ENCODE measurements around the gene SLC37A4.
"Not testable (repeated sequence)": the region's sequence is repeated elsewhere in the genome, so short reads cannot be mapped to it uniquely, and the experiment has no call there.

The SLC37A4 gene

DNA sequence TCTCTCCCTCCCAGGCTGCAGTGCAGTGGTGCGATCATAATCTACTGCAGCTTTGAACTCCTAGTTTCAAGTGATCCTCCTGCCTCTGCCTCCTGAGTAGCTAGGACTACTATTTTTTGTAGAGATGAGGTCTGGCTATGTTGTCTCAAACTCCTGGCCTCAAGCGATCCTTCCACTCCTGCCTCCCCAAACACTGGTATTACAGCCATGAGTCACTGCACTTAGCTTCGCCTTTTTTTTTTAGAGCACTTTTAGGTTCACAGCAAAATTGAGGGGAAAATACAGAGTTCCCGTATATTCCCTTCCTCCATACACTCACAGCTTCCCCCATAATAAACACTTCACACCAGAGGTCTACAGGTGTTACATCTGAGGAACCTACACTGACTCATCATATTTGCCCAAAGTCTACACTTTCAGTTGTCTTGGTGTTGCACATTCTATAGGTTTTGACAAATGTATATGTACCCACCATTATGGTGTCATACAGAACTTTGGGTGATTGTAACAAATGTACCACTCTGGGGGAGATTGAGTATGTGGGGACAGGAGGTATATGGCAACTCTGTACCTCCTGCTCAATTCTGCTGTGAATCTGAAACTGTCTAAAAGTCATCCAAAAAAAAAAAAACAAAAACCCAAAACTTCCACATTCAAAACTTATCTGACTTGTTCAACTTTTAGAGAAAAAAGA, 11.3 kb upstream of the SLC37A4 start:
- DNase-seq: no peak

DNA sequence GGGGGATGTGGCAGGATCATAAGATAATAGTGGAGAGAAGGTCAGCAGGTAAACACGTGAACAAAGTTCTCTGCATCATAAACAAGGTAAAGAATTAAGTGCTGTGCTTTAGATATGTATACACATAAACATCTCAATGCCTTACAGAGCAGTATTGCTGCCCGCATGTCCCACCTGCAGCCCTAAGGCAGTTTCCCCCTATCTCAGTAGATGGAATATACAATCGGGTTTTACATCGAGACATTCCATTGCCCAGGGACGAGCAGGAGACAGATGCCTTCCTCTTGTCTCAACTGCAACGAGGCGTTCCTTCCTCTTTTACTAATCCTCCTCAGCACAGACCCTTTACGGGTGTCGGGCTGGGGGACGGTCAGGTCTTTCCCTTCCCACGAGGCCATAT, 8.8 kb upstream of the SLC37A4 start:
- not testable (repeated sequence) for DNase-seq

- no peak for DNase-seq
Observed at GRCh38 chr11:119038884-119039283, 8.2 kb upstream of the SLC37A4 start.

DNA sequence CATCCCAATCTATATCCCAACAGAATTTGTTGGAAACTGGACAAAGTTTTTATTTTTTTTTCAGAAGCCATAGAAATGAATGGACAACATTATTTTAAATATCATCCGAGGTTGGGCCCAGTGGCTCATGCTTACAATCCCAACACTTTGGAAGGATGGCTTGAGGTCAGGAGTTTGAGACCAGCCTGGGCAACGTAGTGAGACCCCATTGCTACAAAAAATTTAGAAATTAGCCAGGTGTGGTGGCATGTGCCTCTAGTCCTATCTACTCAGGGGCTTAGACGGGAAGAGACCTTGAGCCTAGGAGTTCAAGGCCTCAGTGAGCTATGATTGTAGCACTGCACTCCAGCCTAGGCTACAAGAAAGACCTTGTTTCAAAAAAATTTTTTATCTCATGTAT, 4.1 kb upstream of the SLC37A4 start:
- no peak for DNase-seq

DNA sequence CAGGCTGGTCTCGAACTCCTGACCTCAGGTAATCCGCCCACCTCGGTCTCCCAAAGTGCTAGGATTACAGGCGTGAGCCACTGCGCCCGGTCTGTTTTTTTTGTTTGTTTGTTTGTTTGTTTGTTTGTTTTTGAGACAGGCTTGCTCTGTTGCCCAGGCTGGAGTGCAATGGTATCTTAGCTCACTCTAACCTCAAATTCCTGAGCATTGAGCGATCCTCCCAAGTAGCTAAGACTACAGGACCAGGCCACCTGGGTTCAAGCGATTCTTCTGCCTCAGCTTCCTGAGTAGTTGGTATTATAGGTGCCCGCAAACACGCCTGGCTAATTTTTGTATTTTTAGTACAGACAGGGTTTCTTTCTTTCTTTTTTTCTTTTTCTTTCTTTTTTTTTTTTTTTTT, 2.7 kb upstream of the SLC37A4 start:
- DNase-seq: not testable (repeated sequence)

DNA sequence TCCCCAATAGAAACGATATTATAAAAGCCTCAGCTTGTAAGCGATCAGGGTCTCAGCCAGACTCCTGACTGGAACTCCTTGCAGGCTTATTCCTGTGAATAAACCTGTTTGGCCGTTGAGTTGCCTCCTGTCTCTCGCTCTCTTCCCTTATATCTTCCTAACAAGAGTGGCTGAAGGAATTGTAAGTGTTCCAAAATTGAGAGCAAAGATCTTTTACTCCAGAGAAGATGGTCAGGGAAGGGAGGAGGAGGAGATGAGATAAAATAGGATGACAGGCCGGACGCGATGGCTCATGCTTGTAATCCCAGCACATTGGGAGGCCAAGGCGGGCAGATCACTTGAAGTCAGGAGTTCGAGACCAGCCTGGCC, 1.2 kb upstream of the SLC37A4 start:
- DNase-seq: no peak

DNA sequence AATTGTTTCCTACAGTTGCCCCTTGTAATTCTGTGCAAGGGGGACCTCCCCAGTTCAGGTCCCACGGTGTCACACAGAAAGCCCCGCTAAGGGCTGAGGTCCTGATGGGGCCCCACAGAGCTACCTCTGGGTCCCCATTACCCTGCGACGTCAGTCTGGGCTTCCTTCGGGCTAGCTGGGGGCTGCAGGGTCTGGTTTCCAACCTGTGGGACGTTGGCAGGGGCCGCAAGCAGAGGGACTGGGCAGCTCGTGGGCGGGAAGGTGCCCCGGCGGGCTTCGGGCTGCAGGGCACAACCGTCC, 698 bp downstream of the SLC37A4 start:
- no peak for DNase-seq

GRCh38 chr11:119029340-119030028, 1.2 kb downstream of the SLC37A4 start:
- DNase-seq: no peak

- DNase-seq: no peak
Observed at GRCh38 chr11:119029069-119029339, 1.7 kb downstream of the SLC37A4 start.

GRCh38 chr11:119028346-119029068, 2.2 kb downstream of the SLC37A4 start:
- DNase-seq: no peak

GRCh38 chr11:119027561-119028345, 2.9 kb downstream of the SLC37A4 start:
- DNase-seq: no peak

DNA sequence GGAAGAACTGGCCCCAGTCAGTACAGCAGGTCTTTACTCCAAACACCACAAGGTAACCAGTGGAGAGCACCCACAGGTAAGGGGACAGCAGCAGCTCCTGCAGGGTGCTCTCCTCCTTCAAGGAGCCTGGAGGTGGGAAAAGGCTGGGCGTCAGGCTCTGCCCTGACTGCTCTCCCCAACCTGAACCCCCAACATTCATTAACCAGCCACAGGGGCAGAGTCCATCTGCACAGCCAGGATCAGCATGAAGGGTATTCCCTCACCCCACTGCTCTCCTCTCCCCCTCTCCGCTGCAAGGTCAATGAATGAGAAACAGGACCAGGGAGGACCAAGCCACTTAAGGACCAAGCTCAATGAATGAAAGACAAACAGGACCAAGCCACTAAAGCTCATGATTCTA, 3.7 kb downstream of the SLC37A4 start:
- no peak for DNase-seq

- DNase-seq: no peak
Observed at GRCh38 chr11:119025978-119026766, 4.5 kb downstream of the SLC37A4 start.

DNA sequence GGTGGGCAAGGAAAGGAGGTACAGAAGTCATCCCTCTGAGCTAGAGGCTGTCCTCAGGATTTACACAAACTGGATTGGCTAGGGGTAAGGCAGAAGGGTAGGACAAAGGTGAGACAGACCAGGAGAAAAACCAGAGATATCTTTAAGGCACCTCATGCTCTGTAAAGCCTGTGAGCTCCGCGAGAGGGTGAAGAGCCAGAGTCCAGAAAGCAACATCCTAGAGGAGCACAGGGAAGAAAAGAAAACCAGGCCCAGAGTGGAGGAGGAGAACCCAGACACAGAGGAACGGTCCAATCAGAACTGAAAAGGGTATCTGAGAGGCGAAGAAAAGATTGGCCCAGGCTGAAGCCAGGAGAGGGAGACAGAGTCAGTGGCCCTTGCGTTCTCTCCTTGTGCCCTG, 5.1 kb downstream of the SLC37A4 start:
- no peak for DNase-seq

GRCh38 chr11:119025099-119025473, 5.6 kb downstream of the SLC37A4 start:
- DNase-seq: no peak

GRCh38 chr11:119024430-119025098, 6.1 kb downstream of the SLC37A4 start:
- DNase-seq: no peak

- DNase-seq: peak; percentile 17
Observed at GRCh38 chr11:119023741-119024140, 6.9 kb downstream of the SLC37A4 start.

DNA sequence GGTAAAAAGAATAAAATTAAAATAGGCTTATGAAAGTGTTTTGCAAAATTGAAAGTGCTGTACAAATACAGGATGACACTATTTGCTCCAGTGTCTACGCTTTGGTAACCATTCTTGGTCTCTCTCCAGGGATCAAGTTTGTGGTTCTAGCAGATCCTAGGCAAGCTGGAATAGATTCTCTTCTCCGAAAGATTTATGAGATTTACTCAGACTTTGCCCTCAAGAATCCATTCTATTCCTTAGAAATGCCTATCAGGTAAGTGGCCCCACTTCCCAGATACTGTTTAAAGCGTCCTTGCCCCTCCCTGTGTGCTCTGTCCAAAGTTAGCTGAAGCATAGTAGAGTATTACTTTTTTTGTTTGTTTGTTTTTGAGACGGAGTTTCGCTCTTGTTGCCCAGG, 9.0 kb downstream of the SLC37A4 start:
- DNase-seq: no peak

DNA sequence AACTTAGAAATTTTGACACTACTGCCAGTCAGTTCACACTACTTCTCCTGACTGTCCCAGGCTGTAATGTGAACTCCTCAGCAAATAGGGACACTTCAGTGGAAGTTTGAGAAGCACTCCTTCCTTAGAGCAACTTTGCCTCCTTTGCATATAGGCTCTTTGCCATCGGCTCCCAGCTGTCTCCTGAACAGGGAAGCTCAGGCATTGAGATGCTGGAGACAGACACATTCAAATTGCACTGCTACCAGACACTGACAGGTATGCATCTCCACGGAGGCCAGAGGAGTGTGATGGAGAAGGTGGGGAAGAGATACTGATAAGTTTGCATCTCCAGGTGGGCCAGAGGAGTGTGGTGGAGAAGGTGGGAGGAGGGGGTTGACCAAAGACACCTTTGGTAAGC, 10.7 kb downstream of the SLC37A4 start:
- DNase-seq: no peak

- peak; percentile 97 for DNase-seq
Observed at GRCh38 chr11:119018074-119018938, 12.4 kb downstream of the SLC37A4 start, which contains the start of the genes RPS25 and TRAPPC4. Gene RPS25, minus strand, starts transcription at chr11:119018343. Its CDS starts 59 bp downstream, at chr11:119018284. Gene TRAPPC4, plus strand, starts transcription at chr11:119018766. Its CDS starts 30 bp downstream, at chr11:119018796.

- not testable (repeated sequence) for DNase-seq
Observed at GRCh38 chr11:119017377-119017776, 13.3 kb downstream of the SLC37A4 start.

All from fibroblast of skin of scalp (primary cell).